ENCODE results near the gene KCNQ1.
A peak's percentile ranks its signal among the peaks of the same experiment; 100 is the strongest.

Gene KCNQ1

DNA sequence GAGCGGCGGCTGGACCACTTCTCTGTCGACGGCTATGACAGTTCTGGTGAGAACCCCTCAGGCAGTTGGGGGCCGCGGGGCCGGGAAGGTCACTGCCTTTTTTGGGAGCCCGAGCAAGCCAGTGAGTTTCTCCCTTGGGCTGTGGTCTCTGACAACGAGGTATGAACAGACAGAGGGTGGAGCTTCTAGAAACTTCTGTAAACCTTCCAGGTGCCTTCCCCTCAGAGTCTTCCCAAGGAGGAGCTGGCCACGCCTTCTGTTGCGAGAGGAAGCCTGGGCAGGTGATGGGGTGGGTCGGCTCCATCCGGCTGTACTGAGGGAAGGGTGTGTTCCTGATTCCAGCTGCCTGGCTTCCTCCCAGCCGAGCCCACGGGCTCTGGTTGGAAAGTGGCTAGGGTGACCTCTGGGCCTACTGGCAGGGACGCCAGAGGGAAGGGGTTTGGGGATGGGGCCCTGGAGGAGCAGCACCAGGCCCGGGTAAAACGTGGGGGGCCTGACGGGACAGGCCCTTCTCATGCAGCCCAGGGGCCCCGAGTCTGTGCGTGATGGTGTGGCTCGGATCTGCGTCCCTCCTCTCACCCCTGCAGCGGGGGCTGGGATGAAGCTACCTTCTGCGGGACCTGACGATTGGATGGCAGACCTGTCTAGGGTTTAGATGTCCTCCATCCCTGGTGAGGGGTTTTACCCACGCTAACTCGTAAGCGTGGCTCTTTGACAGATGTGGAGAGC, 144.2 kb downstream of the KCNQ1 start:
- Histone ChIP-seq H4K20me1 (ENCODE audit: insufficient read depth, low read length) (no peaks in the 10 kb centered on the region; the same call in 1 of the 2 replicates), H3K4me3 (ENCODE audit: low read depth in 1 of 2, low read length in 2 of 2) (no peak overlapping the region)

GRCh38 chr11:2589538-2589934, 144.7 kb downstream of the KCNQ1 start:
- Histone ChIP-seq H3K4me1 (ENCODE audit: insufficient read depth, low read length) (no peaks in the 10 kb centered on the region), H3K9ac (ENCODE audit: low read depth, low read length) (no peak overlapping the region), H3K36me3 (ENCODE audit: insufficient read depth, low read length) (no peaks in the 10 kb centered on the region), H4K20me1 (ENCODE audit: insufficient read depth, low read length) (no peaks in the 10 kb centered on the region; the same call in 1 of the 2 replicates), H2AFZ (ENCODE audit: low read depth, low read length) (no peak overlapping the region), H3K27me3 (ENCODE audit: insufficient read depth, low read length, poor library complexity) (no peaks in the 10 kb centered on the region), H3K9me3 (ENCODE audit: insufficient read depth, low read length, severe bottlenecking) (no peaks in the 10 kb centered on the region), H3K4me2 (ENCODE audit: insufficient read depth, low read length) (no peak overlapping the region), H3K4me3 (ENCODE audit: low read depth in 1 of 2, low read length in 2 of 2) (no peak overlapping the region), H3K79me2 (ENCODE audit: insufficient read depth, low read length) (no peaks in the 10 kb centered on the region), H3K27ac (ENCODE audit: low read length) (no peak overlapping the region)
- ATAC-seq (ENCODE audit: insufficient read depth, low read depth) (no peak), DNase-seq (peak; percentile 3)
- TF ChIP-seq EZH2 (IDR thresholded peaks at IDR 0.05; ENCODE audit: borderline replicate concordance, low read depth, low read length, severe bottlenecking), result no peak
- no peak for TF ChIP-seq CTCF (IDR thresholded peaks at IDR 0.05; ENCODE audit: borderline replicate concordance, extremely low read depth, low read length, poor library complexity, severe bottlenecking)

More for the DNA sequence above, 144.2 kb downstream of the KCNQ1 start:
- H3K9me3 ChIP-seq (ENCODE audit: insufficient read depth, low read length, severe bottlenecking), result no peaks in the 10 kb centered on the region
- no peak overlapping the region for H2AFZ ChIP-seq (ENCODE audit: low read depth, low read length)
- no peaks in the 10 kb centered on the region for H3K27me3 ChIP-seq (ENCODE audit: insufficient read depth, low read length, poor library complexity)
- no peaks in the 10 kb centered on the region for H3K36me3 ChIP-seq (ENCODE audit: insufficient read depth, low read length)
- ATAC-seq (ENCODE audit: insufficient read depth, low read depth), result no peak
- TF ChIP-seq CTCF (IDR thresholded peaks at IDR 0.05; ENCODE audit: borderline replicate concordance, extremely low read depth, low read length, poor library complexity, severe bottlenecking) (no peak), EZH2 (IDR thresholded peaks at IDR 0.05; ENCODE audit: borderline replicate concordance, low read depth, low read length, severe bottlenecking) (no peak)
- H3K79me2 ChIP-seq (ENCODE audit: insufficient read depth, low read length), result no peaks in the 10 kb centered on the region
- H3K4me1 ChIP-seq (ENCODE audit: insufficient read depth, low read length), result no peaks in the 10 kb centered on the region
- H3K4me2 ChIP-seq (ENCODE audit: insufficient read depth, low read length), result no peak overlapping the region
- no peak overlapping the region for H3K27ac ChIP-seq (ENCODE audit: low read length)
- DNase-seq, result peak; percentile 1
- H3K9ac ChIP-seq (ENCODE audit: low read depth, low read length), result no peak overlapping the region

- no peaks in the 10 kb centered on the region for H3K36me3 ChIP-seq (ENCODE audit: insufficient read depth, low read length)
Measured at GRCh38 chr11:2590131-2590964, 145.5 kb downstream of the KCNQ1 start.

More at GRCh38 chr11:2590131-2590964, 145.5 kb downstream of the KCNQ1 start:
- Histone ChIP-seq H4K20me1 (ENCODE audit: insufficient read depth, low read length) (no peaks in the 10 kb centered on the region; the same call in 1 of the 2 replicates), H3K27ac (ENCODE audit: low read length) (no peak overlapping the region), H2AFZ (ENCODE audit: low read depth, low read length) (no peak overlapping the region), H3K9ac (ENCODE audit: low read depth, low read length) (no peak overlapping the region), H3K9me3 (ENCODE audit: insufficient read depth, low read length, severe bottlenecking) (no peaks in the 10 kb centered on the region), H3K79me2 (ENCODE audit: insufficient read depth, low read length) (no peaks in the 10 kb centered on the region), H3K4me1 (ENCODE audit: insufficient read depth, low read length) (no peaks in the 10 kb centered on the region), H3K4me2 (ENCODE audit: insufficient read depth, low read length) (no peak overlapping the region), H3K27me3 (ENCODE audit: insufficient read depth, low read length, poor library complexity) (peaks cover under 1% of the 10 kb centered on the region), H3K4me3 (ENCODE audit: low read depth in 1 of 2, low read length in 2 of 2) (no peak overlapping the region)
- ATAC-seq (ENCODE audit: insufficient read depth, low read depth) (no peak), DNase-seq (peak; percentile 1)
- TF ChIP-seq EZH2 (IDR thresholded peaks at IDR 0.05; ENCODE audit: borderline replicate concordance, low read depth, low read length, severe bottlenecking), result no peak
